B cell (primary cell): Measurements from ENCODE around the gene ZNF516. TPM values are rescaled to one million over a fixed set of nuclear protein-coding genes. Genes with fewer than 3 reads are reported as not detected.

ENCODE experiments used
- ATAC-seq: fragments of 200-7000 bp; cut with Tn5 transposase; one replicate; pipeline ENCODE4 v1.10.0; 2021; ENCODE audit warnings: low read depth, mild to moderate bottlenecking, moderate number of reproducible peaks, moderate library complexity
- CTCF ChIA-PET: fragments of 350-600 bp; sonication (Branson Sonifier 250); formaldehyde crosslinking; loops from one replicate; lab custom pipeline; 2021; ENCODE audit warnings: antibody characterized with exemption, inconsistent platforms; lab: Charles Lee
- POLR2A ChIA-PET: fragments of 350-600 bp; sonication (Branson Sonifier 250); formaldehyde crosslinking; loops from one replicate; lab custom pipeline; 2021; ENCODE audit warnings: antibody characterized with exemption; lab: Charles Lee
- DNase-seq: peaks from one replicate; pipeline ENCODE4 v3.0.0; 2013
- H2AFZ ChIP-seq: 2 replicates; pipeline ENCODE4 v1.6.1; 2012; ENCODE audit warnings: mild to moderate bottlenecking, low read depth, low read length; ENCODE audit not compliant: insufficient read depth, poor library complexity, severe bottlenecking
- H3K27ac ChIP-seq, 2 donors: 1 replicate in 1 of 2; 2 replicates in 1 of 2; pipeline ENCODE4 v1.5.1; 2012 to 2013; ENCODE audit warnings: low read length in 2 of 2, mild to moderate bottlenecking in 2 of 2, moderate library complexity in 1 of 2
- H3K27me3 ChIP-seq, 4 experiments: fragments of 200-600 bp in 1 of 4; sonication (generic) in 1 of 4; replicated peaks in 1 of 4; 1 replicate in 2 of 4; 2 replicates in 2 of 4; pipeline versions ENCODE4 v1.6.1 to v1.7.0; 2013 to 2016; ENCODE audit warnings: low read length in 3 of 4, mild to moderate bottlenecking in 2 of 4, mixed read lengths in 1 of 4, moderate library complexity in 1 of 4; ENCODE audit not compliant: insufficient read depth in 4 of 4, control insufficient read depth in 3 of 4; ENCODE audit errors: control extremely low read depth in 1 of 4
- H3K36me3 ChIP-seq, 2 experiments: replicated peaks in 1 of 2; 1 replicate in 1 of 2; 2 replicates in 1 of 2; pipeline versions ENCODE4 v1.6.1 to v1.7.1; 2013; ENCODE audit warnings: low read length in 1 of 2; ENCODE audit not compliant: insufficient read depth in 2 of 2, control insufficient read depth in 1 of 2; ENCODE audit errors: control extremely low read depth in 1 of 2, extremely low read depth in 1 of 2
- H3K4me1 ChIP-seq, 2 donors: fragments of 200-600 bp in 1 of 2; sonication (generic) in 1 of 2; 1 replicate in 1 of 2; 2 replicates in 1 of 2; pipeline versions ENCODE4 v1.5.1 to v1.6.1; 2013 to 2017; ENCODE audit warnings: low read length in 2 of 2; ENCODE audit not compliant: control insufficient read depth in 2 of 2, insufficient read depth in 2 of 2
- H3K4me2 ChIP-seq: replicated peaks from 2 replicates; pipeline ENCODE3; 2012; ENCODE audit warnings: mild to moderate bottlenecking, low read depth, low read length; ENCODE audit not compliant: poor library complexity, severe bottlenecking
- H3K4me3 ChIP-seq, 5 experiments: fragments of 200-600 bp in 1 of 5; sonication (generic) in 1 of 5; 1 replicate in 3 of 5; 2 replicates in 2 of 5; pipeline versions ENCODE4 v1.5.1 to v1.7.0; 2011 to 2016; ENCODE audit warnings: low read length in 4 of 5, mild to moderate bottlenecking in 4 of 5, low read depth in 2 of 5, control low read depth in 1 of 5, moderate library complexity in 1 of 5; ENCODE audit not compliant: insufficient read depth in 1 of 5; ENCODE audit errors: control extremely low read depth in 1 of 5, extremely low read depth in 1 of 5
- H3K79me2 ChIP-seq: fragments of 200-600 bp; sonication (generic); one replicate; pipeline ENCODE4 v1.6.0; 2016; ENCODE audit warnings: low read length; ENCODE audit not compliant: control insufficient read depth, insufficient read depth
- H3K9ac ChIP-seq: fragments of 200-600 bp; sonication (generic); 2 replicates; pipeline ENCODE4 v1.6.1; 2017; ENCODE audit warnings: mild to moderate bottlenecking, low read length, moderate library complexity
- H3K9me3 ChIP-seq, 3 donors: one replicate each; pipeline versions ENCODE4 v1.6.1 to v1.7.1; 2013; ENCODE audit warnings: low read length in 2 of 3; ENCODE audit not compliant: control insufficient read depth in 2 of 3, insufficient read depth in 1 of 3; ENCODE audit errors: control extremely low read depth in 1 of 3
- H4K20me1 ChIP-seq: 2 replicates; pipeline ENCODE4 v1.6.0; 2012; ENCODE audit warnings: mild to moderate bottlenecking, low read length; ENCODE audit not compliant: insufficient read depth, control insufficient read depth, poor library complexity, severe bottlenecking
- H3K27ac Mint-ChIP-seq: one replicate; pipeline ENCODE4 v1.8.0; 2021; ENCODE audit warnings: mixed read lengths
- H3K27me3 Mint-ChIP-seq: one replicate; pipeline ENCODE4 v1.8.0; 2021; ENCODE audit warnings: mixed read lengths
- H3K4me1 Mint-ChIP-seq: one replicate; pipeline ENCODE4 v1.8.0; 2021; ENCODE audit warnings: mixed read lengths
- H3K4me3 Mint-ChIP-seq: one replicate; pipeline ENCODE4 v1.8.0; 2021; ENCODE audit warnings: mixed read lengths
- H3K9me3 Mint-ChIP-seq: one replicate; pipeline ENCODE4 v1.8.0; 2022; ENCODE audit warnings: mixed read lengths; ENCODE audit not compliant: insufficient read depth
- CTCF ChIP-seq: fragments of 200-600 bp; IDR thresholded peaks from one replicate; pipeline ENCODE4 v1.8.0; 2022; ENCODE audit warnings: antibody characterized with exemption, mild to moderate bottlenecking
- EZH2 ChIP-seq: IDR thresholded peaks from 2 replicates; pipeline ENCODE4 v1.6.1; 2012; ENCODE audit warnings: borderline replicate concordance, low read depth, mild to moderate bottlenecking, moderate library complexity, low read length; ENCODE audit not compliant: insufficient read depth, poor library complexity, severe bottlenecking
- WGBS: methylation state at CpG from one replicate; pipeline ENCODE4 v1.1.5; 2013; ENCODE audit warnings: missing lambda C conversion rate; ENCODE audit not compliant: insufficient coverage; 5-methylcytosine and 5-hydroxymethylcytosine counted together
- intact Hi-C: fragments of 100-400 bp; cut with micrococcal nuclease; formaldehyde crosslinking; loops from one replicate; pipeline ENCODE4 v1.10.0; 2022
- polyA plus RNA-seq: library from polyadenylated mRNA; depleted of rRNA; stranded (reverse); fragments of >200 nt; gene quantifications from 2 replicates; pipeline ENCODE4 v1.2.3, GENCODE V29; 2012
- total RNA-seq, 2 donors: library from RNA; stranded (reverse); fragments of 120-200 nt in 1 of 2; gene quantifications; 1 replicate in 1 of 2; 2 replicates in 1 of 2; pipeline versions ENCODE4 v1.2.3 to v1.2.4, GENCODE V29; 2013 to 2022

Gene ZNF516
- total and polyA plus RNA-seq, 2 donors (not counting 1 experiment from before 2014, with no cell fraction given) = 6.7 to 27.1 TPM

DNA sequence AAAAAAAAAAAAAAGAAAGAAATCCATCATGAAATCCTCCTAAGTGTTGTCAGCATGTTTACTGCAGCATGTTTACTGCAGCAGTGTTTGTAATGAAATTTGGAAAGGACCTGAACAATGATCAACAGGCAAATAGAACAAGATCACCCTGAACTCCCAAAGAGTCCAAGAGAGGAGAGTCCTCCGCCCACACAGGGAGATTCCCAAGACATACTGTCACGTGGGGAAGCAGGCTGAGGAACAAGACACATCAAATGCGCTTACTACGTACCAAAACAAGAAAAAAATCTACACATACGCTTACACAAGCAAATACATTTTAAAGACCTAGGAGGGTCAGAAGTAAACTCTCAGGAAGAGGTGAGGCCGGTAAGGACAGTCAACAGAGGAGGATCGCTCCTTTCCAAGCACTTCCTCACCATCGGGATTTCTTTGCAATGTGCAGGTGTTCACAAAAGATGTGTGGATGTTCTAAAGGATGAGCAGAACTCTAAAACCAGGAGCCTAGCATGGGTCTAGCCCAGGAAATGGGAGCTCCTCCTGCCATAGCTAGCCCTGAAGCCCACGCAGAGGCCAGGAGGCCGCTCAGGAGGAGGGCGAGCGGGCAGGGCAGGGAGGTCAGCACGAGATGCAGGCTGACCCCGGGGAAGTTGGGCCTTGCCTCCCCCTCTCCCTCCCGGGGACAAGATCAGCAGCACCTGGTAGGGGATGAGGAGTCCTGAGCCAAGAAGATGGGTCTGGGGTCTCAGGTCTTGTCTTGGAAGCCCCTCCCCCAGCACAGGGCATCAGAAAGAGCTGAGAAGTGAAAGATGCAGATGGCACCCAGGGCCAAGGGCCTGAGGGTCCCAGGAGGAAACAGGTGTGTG lies 66.4 kb downstream of the ZNF516 start:
- Histone ChIP-seq H3K9ac (no peak overlapping the region), H3K27ac (no peak overlapping the region), H3K4me2 (no peak overlapping the region), H3K79me2 (peaks cover 62% of the 10 kb centered on the region), H3K36me3 (peaks cover 0 to 8% of the 10 kb centered on the region in 2 experiments), H3K4me1 (no peaks in the 10 kb centered on the region), H3K9me3 (peaks cover 0 to 11% (median 0%) of the 10 kb centered on the region in 3 donors), H4K20me1 (peaks cover 54% of the 10 kb centered on the region), H3K4me3 (no peak overlapping the region), H3K27me3 (no peaks in the 10 kb centered on the region), H2AFZ (no peak overlapping the region)
- TF ChIP-seq CTCF = no peak
- TF ChIP-seq EZH2 = no peak
- Mint-ChIP-seq H3K4me3 (no peak overlapping the region), H3K4me1 (peaks cover 4% of the 10 kb centered on the region), H3K9me3 (no peaks in the 10 kb centered on the region), H3K27ac (no peak overlapping the region), H3K27me3 (no peaks in the 10 kb centered on the region)
- 100% methylated on average over 7 of the region's 15 CpGs for WGBS
- DNase-seq (no peak), ATAC-seq (no peak)
- intact Hi-C loops = no loop called here
- ChIA-PET CTCF (no interaction called here), POLR2A (no interaction called here)

DNA sequence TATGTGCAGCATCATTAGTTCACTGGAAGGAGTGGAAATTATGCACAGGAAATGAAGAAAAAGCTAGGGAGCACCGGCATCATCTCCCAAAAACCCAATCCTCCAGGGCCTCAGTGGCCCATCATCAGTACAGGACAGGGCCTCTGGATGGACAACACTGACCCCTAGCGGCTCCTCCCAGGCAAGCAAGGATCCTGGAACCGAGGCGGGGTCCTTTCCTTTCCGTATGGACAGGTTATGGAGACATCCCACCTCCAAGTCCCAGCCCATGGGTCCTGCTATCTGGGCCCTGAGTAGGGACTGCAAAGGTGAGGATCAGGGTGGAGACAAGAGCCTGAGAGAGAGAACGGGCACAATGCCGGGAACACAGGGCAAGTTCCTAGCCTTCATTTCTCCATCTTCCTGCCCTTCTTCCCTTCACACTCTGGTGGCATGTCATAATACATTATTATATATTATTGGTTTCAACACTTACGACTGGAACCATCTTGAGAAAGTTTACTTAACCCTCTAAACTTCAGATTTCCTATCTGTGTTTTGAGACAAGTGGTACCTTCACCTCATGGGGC lies 68.2 kb downstream of the ZNF516 start:
- Histone ChIP-seq H2AFZ (no peak overlapping the region), H3K79me2 (peaks cover 59% of the 10 kb centered on the region), H3K9ac (no peak overlapping the region), H3K4me1 (no peaks in the 10 kb centered on the region), H3K4me3 (no peak overlapping the region), H3K27me3 (no peaks in the 10 kb centered on the region), H3K9me3 (peaks cover 0 to 4% (median 0%) of the 10 kb centered on the region in 3 donors), H3K27ac (no peak overlapping the region), H3K4me2 (no peak overlapping the region), H4K20me1 (peaks cover 53% of the 10 kb centered on the region), H3K36me3 (peaks cover 0 to 2% of the 10 kb centered on the region in 2 experiments)
- 64% methylated on average over 3 of the region's 8 CpGs for WGBS
- DNase-seq = no peak
- Mint-ChIP-seq H3K4me3 (no peak overlapping the region), H3K4me1 (peaks cover 4% of the 10 kb centered on the region), H3K9me3 (no peaks in the 10 kb centered on the region), H3K27me3 (no peaks in the 10 kb centered on the region), H3K27ac (no peak overlapping the region)
- no peak for ATAC-seq
- TF ChIP-seq EZH2 (no peak), CTCF (no peak)
- intact Hi-C loops = no loop called here
- POLR2A ChIA-PET = no interaction called here
- CTCF ChIA-PET = no interaction called here
